NCI-H1694 (cell line): Measurements from ENCODE around the gene TANGO2.

Source experiments
- DNase-seq: peaks from one replicate; lab custom pipeline; 2025; lab: John Stamatoyannopoulos, UW

Gene TANGO2

GRCh38 chr22:19983741-19984140 lies 37.2 kb upstream of the TANGO2 start:
- no peak for DNase-seq

GRCh38 chr22:19984201-19984753 lies 36.6 kb upstream of the TANGO2 start:
- DNase-seq: peak; percentile 60

- no peak for DNase-seq
Observed at GRCh38 chr22:19984851-19985811, 35.8 kb upstream of the TANGO2 start.

- no peak for DNase-seq
Observed at GRCh38 chr22:19986011-19986409, 34.9 kb upstream of the TANGO2 start.

- no peak for DNase-seq
Observed at GRCh38 chr22:19986410-19987341, 34.2 kb upstream of the TANGO2 start.

GRCh38 chr22:19987394-19988306 lies 33.3 kb upstream of the TANGO2 start:
- no peak for DNase-seq

GRCh38 chr22:19988331-19988808 lies 32.5 kb upstream of the TANGO2 start:
- DNase-seq: no peak

GRCh38 chr22:19988965-19989724 lies 31.8 kb upstream of the TANGO2 start:
- DNase-seq: no peak

GRCh38 chr22:19989725-19990067 lies 31.2 kb upstream of the TANGO2 start:
- no peak for DNase-seq

- DNase-seq: no peak
Observed at GRCh38 chr22:19990188-19990587, 30.7 kb upstream of the TANGO2 start.

- no peak for DNase-seq
Observed at GRCh38 chr22:19990609-19991394, 30.1 kb upstream of the TANGO2 start.

GRCh38 chr22:19991395-19991644 lies 29.6 kb upstream of the TANGO2 start:
- DNase-seq: no peak

- no peak for DNase-seq
Observed at GRCh38 chr22:19991645-19992451, 29.1 kb upstream of the TANGO2 start.

GRCh38 chr22:19992481-19992911 lies 28.4 kb upstream of the TANGO2 start:
- no peak for DNase-seq

GRCh38 chr22:19992921-19993355 lies 28.0 kb upstream of the TANGO2 start:
- DNase-seq: no peak

- DNase-seq: no peak
Observed at GRCh38 chr22:19993926-19994325, 27.0 kb upstream of the TANGO2 start.

- no peak for DNase-seq
Observed at GRCh38 chr22:19994851-19995610, 25.9 kb upstream of the TANGO2 start.
